ENCODE measurements around the gene CACNB4.
"Not testable (repeated sequence)": the region's sequence is repeated elsewhere in the genome, so short reads cannot be mapped to it uniquely, and the experiment has no call there.

Gene CACNB4

GRCh38 chr2:151946250-151946884 is 152.5 kb downstream of the CACNB4 start:
- TF ChIP-seq CTCF (IDR thresholded peaks at IDR 0.05) = no peak
- H3K4me3 ChIP-seq = no peak overlapping the region
- DNase-seq (ENCODE audit: low spot score) = no peak
- no peak overlapping the region for H3K27ac ChIP-seq

GRCh38 chr2:151945602-151946001 is 153.2 kb downstream of the CACNB4 start:
- DNase-seq (ENCODE audit: low spot score) = no peak
- H3K27ac ChIP-seq = no peak overlapping the region
- TF ChIP-seq CTCF (IDR thresholded peaks at IDR 0.05) = no peak
- no peak overlapping the region for H3K4me3 ChIP-seq

GRCh38 chr2:151945186-151945585 is 153.7 kb downstream of the CACNB4 start:
- Histone ChIP-seq H3K27ac (no peak overlapping the region), H3K4me3 (no peak overlapping the region)
- TF ChIP-seq CTCF (IDR thresholded peaks at IDR 0.05) = no peak
- DNase-seq (ENCODE audit: low spot score) = no peak

GRCh38 chr2:151943461-151943860 is 155.4 kb downstream of the CACNB4 start:
- H3K27ac ChIP-seq = no peak overlapping the region
- no peak overlapping the region for H3K4me3 ChIP-seq
- DNase-seq (ENCODE audit: low spot score) = no peak
- no peak for TF ChIP-seq CTCF (IDR thresholded peaks at IDR 0.05)

- not testable (repeated sequence) for H3K4me3 ChIP-seq; DNase-seq (ENCODE audit: low spot score); H3K27ac ChIP-seq
Observed at GRCh38 chr2:151942540-151943205, 156.2 kb downstream of the CACNB4 start.

GRCh38 chr2:151937966-151938365 is 160.9 kb downstream of the CACNB4 start:
- no peak for TF ChIP-seq CTCF (IDR thresholded peaks at IDR 0.05)
- H3K4me3 ChIP-seq = no peak overlapping the region
- no peak overlapping the region for H3K27ac ChIP-seq
- no peak for DNase-seq (ENCODE audit: low spot score)

GRCh38 chr2:151936626-151937025 is 162.2 kb downstream of the CACNB4 start:
- H3K4me3 ChIP-seq = no peak overlapping the region
- DNase-seq (ENCODE audit: low spot score) = no peak
- TF ChIP-seq CTCF (IDR thresholded peaks at IDR 0.05) = no peak
- no peak overlapping the region for H3K27ac ChIP-seq
